Activated CD4-positive, alpha-beta T cell treated with anti-CD3 and anti-CD28 coated beads, Interleukin-2, amount 50 U/mL, for 24 hours (primary cell): ENCODE results near the gene SPATA19.
"Not testable (repeated sequence)": the region's sequence is repeated elsewhere in the genome, so short reads cannot be mapped to it uniquely, and the experiment has no call there.

Experiments used
- DNase-seq, 2 donors: peaks; one replicate each; pipeline ENCODE4 v3.0.0-alpha.2; 2020; ENCODE audit warnings: low read depth in 1 of 2, low spot score in 1 of 2

SPATA19 gene, protein sequence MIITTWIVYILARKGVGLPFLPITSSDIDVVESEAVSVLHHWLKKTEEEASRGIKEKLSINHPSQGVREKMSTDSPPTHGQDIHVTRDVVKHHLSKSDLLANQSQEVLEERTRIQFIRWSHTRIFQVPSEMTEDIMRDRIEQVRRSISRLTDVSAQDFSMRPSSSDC

GRCh38 chr11:133845413-133845812 is at the start of gene SPATA19:
Gene SPATA19, minus strand, starts transcription at chr11:133845513. Its CDS starts 67 bp downstream, at chr11:133845446.
- DNase-seq = no peak

DNA sequence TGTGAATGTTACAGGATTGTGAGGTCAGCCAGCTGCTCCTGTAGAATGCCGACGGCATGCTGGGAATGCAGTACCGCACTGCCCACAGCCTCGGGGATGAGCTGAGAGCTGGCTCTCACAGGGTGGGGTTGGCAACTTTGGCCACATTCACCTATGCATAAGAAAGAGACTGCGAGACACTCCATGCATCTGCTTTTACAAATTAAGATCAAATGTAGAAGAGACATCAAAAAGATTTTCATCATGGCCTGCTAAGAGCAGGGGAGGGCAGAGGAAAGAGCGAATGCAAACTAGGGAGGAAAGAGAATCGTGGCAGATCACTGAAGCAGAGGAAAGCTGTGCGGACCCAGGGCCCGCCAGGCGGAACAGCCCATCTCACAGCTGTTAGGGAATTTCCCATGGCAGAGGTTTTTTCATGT is 49.8 kb upstream of the SPATA19 start:
- no peak for DNase-seq

DNA sequence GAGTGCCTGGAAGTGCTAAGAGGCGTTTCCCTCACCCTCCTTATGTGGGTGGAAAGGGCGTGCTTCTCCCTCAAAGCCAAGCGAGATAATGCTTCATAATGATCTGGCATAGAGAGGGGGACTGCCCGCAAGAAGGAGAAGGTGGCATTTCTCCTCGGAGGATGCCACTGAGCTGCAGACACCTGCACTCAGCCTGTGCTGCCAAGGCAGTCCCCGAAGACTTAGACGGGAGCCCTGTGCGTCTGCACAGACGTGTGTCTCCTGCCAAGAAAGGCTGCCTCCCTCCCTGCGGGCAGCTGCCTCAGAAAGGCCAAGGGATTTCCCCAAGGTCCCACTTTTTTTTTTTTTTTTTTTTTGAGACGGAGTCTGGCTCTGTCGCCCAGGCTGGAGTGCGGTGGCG is 48.1 kb upstream of the SPATA19 start:
- no peak for DNase-seq

- no peak for DNase-seq
These were observed 47.5 kb upstream of the SPATA19 start for GRCh38 chr11:133892584-133893380.

DNA sequence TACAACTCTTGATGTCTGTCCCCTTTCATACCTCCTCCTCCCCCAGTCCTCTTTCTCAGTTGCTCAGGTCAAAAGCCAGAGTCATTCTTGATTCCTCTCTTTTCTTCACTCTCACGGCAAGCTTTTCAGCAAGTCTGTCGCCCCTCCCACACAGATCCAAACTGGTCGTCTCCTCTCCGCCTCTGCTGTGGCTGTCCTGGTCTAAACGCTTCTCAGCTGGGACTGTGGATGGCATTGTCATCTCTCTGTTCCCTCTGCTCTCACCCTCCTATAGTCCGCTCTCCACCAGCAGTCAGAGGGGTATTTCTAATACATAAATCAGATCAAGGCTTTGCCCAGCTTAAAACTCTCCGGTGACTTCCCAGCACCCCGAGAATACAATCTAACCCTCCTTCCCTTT is 46.8 kb upstream of the SPATA19 start:
- no peak for DNase-seq

- no peak for DNase-seq
These were observed 44.6 kb upstream of the SPATA19 start for GRCh38 chr11:133889893-133890292.

GRCh38 chr11:133889188-133889587 is 43.9 kb upstream of the SPATA19 start:
- DNase-seq = no peak

DNA sequence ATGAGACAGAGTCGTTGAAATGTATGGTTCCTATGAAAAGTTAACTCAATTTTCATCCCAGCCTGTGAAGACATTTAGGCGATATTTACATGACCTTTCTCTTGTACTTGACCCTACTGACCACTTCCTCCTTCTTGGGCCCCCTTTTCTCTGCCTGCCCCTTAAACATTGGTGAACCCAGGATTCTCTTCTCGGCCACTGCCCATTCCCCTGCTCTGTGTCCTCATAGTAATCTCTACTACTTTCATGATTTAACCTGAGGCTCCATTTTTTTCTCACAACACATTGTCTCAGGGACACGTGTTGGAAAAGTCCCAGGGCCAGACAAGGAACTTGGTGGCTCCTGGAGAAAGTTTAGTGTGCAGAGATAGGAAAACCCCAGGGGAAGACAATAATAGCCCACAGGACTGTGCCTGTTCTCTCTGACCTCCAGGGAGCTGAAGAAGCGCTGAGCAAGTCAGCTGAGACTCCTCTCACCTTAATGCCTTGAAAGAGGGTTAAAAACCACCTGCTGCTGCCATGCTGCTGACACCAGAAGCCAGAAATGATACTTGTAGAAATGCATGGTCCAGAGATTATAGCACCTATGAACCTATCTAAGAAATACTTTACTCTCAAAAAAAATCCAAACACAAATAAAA is 42.5 kb upstream of the SPATA19 start:
- DNase-seq = no peak

DNA sequence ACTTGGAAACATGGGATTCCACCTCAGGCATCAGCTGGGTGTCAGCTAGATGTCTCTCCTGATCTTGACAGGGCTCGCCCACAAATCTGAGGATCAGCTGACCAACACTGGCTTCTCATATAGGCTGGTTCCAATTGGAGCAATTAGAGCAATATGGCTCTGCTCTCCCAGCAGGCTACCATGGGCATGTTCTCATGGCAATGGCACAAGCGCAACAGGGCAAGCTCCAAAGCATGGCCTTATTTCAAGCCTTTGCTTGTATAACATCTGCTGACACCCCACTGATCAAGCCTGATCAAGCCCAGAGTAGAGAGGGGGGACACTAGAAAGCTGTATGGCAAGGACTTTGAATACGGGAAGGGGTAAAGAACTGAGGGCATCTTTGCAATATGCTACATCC is 40.7 kb upstream of the SPATA19 start:
- no peak for DNase-seq

GRCh38 chr11:133872160-133872559 is 26.8 kb upstream of the SPATA19 start:
- DNase-seq = no peak

- no peak for DNase-seq
These were observed 22.1 kb upstream of the SPATA19 start for GRCh38 chr11:133867456-133867855.

DNA sequence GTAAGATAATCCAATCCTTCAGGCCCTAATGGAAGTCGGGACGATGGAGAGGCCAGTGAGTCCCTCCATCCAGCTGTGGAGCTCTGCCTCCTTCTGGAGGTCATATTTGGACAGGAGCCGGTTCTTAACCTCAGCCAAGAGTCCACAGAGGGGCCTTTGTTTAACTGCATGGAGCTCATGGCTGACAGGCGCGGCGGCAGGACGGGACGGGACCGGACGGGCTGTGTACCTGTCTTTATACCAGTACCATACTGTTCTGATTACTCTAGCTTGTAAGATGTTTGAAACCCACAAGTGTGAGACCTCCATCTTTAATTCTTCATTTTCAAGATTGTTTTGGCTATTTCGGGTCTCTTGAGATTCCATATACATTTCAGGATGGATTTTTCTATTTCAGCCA is 20.2 kb upstream of the SPATA19 start:
- DNase-seq = no peak

DNA sequence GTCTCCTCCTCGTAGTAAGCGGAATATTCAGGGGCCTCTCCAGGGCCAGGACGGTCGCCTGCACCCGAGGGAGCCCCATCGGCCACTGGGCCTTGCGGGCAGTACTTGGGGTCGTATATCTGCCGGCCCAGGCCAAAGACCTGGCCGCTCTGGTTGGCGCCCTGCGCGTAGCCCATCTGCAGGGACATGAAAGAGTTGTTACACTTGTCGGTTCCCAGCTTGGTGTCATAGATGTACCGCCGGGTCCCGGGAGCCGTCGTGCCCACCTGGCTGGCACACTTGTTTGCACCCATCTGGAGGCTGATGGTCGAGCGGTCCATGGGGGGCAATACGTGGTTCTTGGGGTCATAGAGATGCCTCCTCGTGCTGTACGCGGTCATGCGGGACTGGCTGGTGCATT is 19.4 kb upstream of the SPATA19 start:
- no peak for DNase-seq

DNA sequence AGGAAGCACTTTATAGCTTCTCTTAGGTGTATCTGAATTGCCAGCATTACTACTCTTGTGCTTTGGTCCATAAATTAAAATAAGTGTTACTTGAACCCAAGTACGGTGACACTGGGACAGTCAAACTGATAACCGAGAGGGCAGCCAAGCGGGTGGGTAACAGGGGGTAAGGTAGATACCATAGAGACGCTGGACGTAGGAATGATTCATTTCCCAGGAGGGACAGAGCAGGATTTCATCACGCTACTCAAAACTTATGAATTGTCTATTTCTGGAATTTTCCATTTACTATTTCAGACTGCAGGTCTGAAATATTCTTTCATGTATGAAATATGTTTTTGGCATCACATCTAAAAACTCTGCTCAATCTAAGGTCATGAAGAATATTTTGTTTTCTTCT is 14.8 kb upstream of the SPATA19 start:
- DNase-seq = no peak

DNA sequence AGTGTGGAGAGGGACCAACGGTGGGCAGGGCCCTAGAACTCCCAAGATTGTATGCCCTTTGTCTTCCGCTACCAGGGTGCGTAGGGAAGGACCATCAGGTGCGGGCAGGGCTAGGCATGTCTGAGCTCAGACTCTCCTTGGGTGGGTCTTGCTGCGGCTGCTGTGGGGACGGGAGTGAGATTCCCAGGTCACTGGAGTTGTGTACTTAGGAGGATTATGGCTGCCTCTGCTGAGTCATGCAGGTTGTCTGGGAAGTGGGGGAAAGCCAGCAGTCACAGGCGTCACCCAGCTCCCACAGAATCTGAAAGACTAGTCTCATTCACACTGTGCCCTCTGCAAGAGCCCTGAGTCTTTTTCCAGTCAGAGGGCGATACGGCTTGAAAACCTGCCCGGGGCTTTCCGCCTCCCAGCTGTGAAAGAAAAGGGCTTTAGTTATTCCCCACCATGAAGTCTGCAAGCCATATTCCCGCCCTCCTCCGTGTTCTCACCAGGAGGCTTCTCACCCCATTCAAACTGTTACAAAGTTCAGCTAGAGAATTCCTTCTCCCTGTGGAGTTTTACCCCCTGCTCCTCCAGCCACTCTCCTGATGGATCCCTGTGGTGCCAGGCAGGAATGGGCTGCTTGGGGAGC is 9.1 kb upstream of the SPATA19 start:
- DNase-seq = not testable (repeated sequence)

DNA sequence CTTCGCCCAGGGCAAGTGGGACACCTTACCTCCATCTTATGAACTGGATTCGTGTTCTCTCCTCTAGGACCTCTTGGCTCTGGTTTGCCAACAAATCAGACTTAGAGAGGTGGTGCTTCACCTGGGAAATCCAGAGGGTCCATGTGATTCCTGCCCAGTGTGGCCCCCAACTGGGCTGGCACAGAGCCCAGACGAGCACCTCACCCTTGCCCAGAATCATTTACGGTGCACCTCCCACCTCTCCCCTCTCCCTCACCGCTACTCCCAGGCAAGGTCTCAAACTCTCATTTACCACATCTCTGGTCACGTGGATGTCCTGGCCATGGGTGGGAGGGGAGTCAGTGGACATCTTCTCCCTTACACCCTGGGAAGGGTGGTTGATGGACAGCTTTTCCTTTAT is 1.1 kb downstream of the SPATA19 start:
- DNase-seq = no peak

- no peak for DNase-seq
These were observed 1.8 kb downstream of the SPATA19 start for GRCh38 chr11:133843454-133843987.

DNA sequence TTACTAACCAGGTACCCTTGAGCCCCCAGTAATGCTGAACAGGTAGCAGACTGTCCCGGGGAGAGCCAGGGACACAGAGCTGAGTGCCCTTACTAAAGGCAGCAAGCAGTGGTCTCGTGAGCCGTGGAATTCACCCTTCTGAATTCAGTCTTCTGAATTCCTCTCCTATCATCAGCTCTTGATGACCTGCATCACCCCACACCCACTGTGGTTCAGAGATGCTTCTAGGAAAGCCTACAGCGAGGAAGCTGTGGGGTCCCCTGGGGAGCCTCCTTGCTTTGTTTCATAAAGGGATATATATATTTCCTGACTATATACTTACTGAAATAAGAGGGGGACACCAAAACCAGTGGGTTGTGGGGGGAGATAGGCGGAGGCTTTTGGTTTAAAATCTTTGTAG is 2.6 kb downstream of the SPATA19 start:
- DNase-seq = no peak

GRCh38 chr11:133842053-133842452 is 3.3 kb downstream of the SPATA19 start:
- no peak for DNase-seq

GRCh38 chr11:133841279-133842043 is 3.9 kb downstream of the SPATA19 start:
- DNase-seq = no peak

DNA sequence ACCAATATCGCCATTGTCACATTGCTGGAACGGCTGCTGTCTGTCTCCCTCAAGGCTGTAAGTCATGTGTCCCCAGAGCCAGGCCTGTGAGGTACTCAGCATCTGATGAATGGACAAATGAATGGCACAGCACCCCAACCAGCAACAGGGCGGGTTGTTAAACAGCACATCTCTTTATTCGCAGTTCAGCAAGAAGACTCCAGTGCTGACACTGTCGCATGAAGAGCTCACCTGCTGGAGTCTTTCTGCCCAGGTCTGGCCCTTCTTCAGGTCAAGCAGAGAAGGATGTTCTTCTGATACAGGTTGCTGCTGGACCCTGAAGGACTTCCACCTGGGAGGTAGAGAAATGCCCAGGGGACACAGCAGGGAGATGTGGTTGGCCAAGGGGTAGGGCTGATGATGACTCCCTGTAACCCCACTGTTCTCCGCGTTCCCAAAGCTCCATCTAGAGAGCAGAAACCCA is 4.8 kb downstream of the SPATA19 start:
- no peak for DNase-seq
